ENCODE data around the gene RABEP1. TPM values are rescaled to one million over a fixed set of nuclear protein-coding genes. Genes with fewer than 3 reads are reported as not detected.

The RABEP1 gene
- total and polyA plus RNA-seq, 9 donors: 15.1 to 48.7 (median 40.0) TPM

- Histone ChIP-seq H3K27ac (no peak overlapping the region), H3K36me3 (no peaks in the 10 kb centered on the region), H3K4me1 (ENCODE audit: insufficient read depth) (no peaks in the 10 kb centered on the region), H3K9me3 (no peaks in the 10 kb centered on the region), H3K27me3 (no peaks in the 10 kb centered on the region), H3K4me3 (no peak overlapping the region)
- TF ChIP-seq EP300 (IDR thresholded peaks at IDR 0.05) (no peak), CTCF (IDR thresholded peaks at IDR 0.05) (no peak), POLR2A (IDR thresholded peaks at IDR 0.05) (no peak)
- DNase-seq: no peak
- 93 to 96% (median 93%) methylated on average over 4 of the region's 4 CpGs for WGBS, 3 donors
- intact Hi-C loops (cut with DNase I): no loop called here
Observed at GRCh38 chr17:5331506-5331905, 49.4 kb downstream of the RABEP1 start.

DNA sequence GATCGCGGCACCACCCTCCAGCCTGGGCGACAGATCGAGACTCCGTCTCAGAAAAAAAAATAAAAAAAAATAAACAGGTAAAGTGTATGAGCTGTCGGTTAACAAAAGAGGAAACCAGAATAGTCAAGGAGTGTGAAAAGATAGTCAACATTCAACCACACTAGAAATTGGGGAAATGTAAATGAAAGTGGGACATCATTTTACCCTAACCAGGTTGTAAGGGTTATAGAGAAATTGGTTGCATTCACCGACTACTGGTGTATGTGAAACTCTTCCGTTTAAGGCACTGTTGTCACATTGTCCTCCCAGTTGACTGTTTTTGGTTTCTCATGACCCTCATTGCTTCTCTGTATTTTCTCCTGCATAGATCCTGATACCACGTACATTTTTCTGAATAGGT, 62.8 kb downstream of the RABEP1 start:
- H3K27ac ChIP-seq: no peak overlapping the region
- DNase-seq: no peak
- no peaks in the 10 kb centered on the region for H3K36me3 ChIP-seq
- H3K4me1 ChIP-seq (ENCODE audit: insufficient read depth): no peaks in the 10 kb centered on the region
- no peaks in the 10 kb centered on the region for H3K9me3 ChIP-seq
- H3K4me3 ChIP-seq: no peak overlapping the region
- H3K27me3 ChIP-seq: no peaks in the 10 kb centered on the region
- TF ChIP-seq EP300 (IDR thresholded peaks at IDR 0.05): no peak
- no peak for TF ChIP-seq POLR2A (IDR thresholded peaks at IDR 0.05)
- TF ChIP-seq CTCF (IDR thresholded peaks at IDR 0.05): no peak
- WGBS, 3 donors: 96 to 97% (median 96%) methylated on average over 9 of the region's 9 CpGs
- intact Hi-C loops (cut with DNase I): no loop called here

DNA sequence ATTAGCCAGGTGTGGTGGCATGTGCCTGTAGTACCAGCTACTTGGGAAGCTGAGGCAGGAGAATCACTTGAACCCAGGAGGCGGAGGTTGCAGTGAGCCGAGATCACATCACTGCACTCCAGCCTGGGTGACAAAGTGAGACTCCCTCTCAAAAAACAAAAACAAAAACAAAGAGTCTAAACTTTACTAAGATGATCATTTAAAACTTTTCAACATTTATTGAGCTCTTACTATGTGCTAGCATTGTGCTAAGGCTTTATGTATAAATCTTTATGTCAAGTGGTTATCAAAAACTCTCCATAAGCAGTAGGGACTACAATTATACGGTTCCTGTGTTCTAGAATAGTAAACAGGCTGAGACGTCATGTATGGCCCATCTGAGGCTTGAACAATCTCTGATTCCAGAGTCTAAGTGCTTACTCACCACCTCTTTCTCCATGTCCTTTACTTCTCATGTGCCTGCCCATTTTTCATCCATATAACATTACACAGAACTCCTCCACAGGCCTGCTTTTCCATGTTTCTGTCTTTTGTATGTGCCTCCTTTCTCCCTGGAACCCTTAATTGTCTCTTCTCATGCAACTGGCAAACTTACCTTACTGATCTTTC, 70.7 kb downstream of the RABEP1 start:
- 90 to 93% (median 92%) methylated on average over 4 of the region's 4 CpGs for WGBS, 3 donors
- intact Hi-C loops (cut with DNase I): no loop called here
- H3K36me3 ChIP-seq: no peaks in the 10 kb centered on the region
- no peaks in the 10 kb centered on the region for H3K27me3 ChIP-seq
- DNase-seq: no peak
- TF ChIP-seq POLR2A (IDR thresholded peaks at IDR 0.05) (no peak), EP300 (IDR thresholded peaks at IDR 0.05) (no peak), CTCF (IDR thresholded peaks at IDR 0.05) (no peak)
- no peaks in the 10 kb centered on the region for H3K9me3 ChIP-seq
- no peak overlapping the region for H3K4me3 ChIP-seq
- no peaks in the 10 kb centered on the region for H3K4me1 ChIP-seq (ENCODE audit: insufficient read depth)
- no peak overlapping the region for H3K27ac ChIP-seq

- H3K27me3 ChIP-seq: no peaks in the 10 kb centered on the region
- DNase-seq: no peak
- H3K9me3 ChIP-seq: no peaks in the 10 kb centered on the region
- H3K36me3 ChIP-seq: no peaks in the 10 kb centered on the region
- H3K4me1 ChIP-seq (ENCODE audit: insufficient read depth): no peaks in the 10 kb centered on the region
- H3K27ac ChIP-seq: no peak overlapping the region
- intact Hi-C loops (cut with DNase I): no loop called here
- 83 to 92% (median 83%) methylated on average over 2 of the region's 2 CpGs for WGBS, 3 donors
- H3K4me3 ChIP-seq: no peak overlapping the region
- TF ChIP-seq POLR2A (IDR thresholded peaks at IDR 0.05) (no peak), EP300 (IDR thresholded peaks at IDR 0.05) (no peak), CTCF (IDR thresholded peaks at IDR 0.05) (no peak)
Observed at GRCh38 chr17:5354310-5354709, 72.2 kb downstream of the RABEP1 start.

Data from ovary (tissue), 9 donors.